Measurements from ENCODE around the gene THBS2.

Gene THBS2

GRCh38 chr6:169207482-169207881 is 46.2 kb downstream of the THBS2 start:
- no peak for TF ChIP-seq CTCF (conservative IDR thresholded peaks at IDR 0.05; ENCODE audit: low read length)
- TF ChIP-seq EZH2phosphoT487 (IDR thresholded peaks at IDR 0.05; ENCODE audit: borderline replicate concordance), result no peak
- Histone ChIP-seq H3K4me2 (ENCODE audit: low read depth, low read length, poor library complexity, severe bottlenecking) (no peak overlapping the region), H2AFZ (ENCODE audit: low read length) (no peak overlapping the region), H4K20me1 (ENCODE audit: insufficient read depth, low read length, poor library complexity, severe bottlenecking) (no peaks in the 10 kb centered on the region), H3F3A (ENCODE audit: low read depth) (no peaks in the 10 kb centered on the region), H3K9me2 (replicated peaks; ENCODE audit: low read depth, low read length) (no peaks in the 10 kb centered on the region), H3K36me3 (ENCODE audit: insufficient read depth, low read length) (no peaks in the 10 kb centered on the region), H3K9ac (ENCODE audit: low read depth, low read length, poor library complexity, severe bottlenecking) (no peak overlapping the region), H3K27me3 (ENCODE audit: insufficient read depth, low read length, poor library complexity, severe bottlenecking) (no peaks in the 10 kb centered on the region), H3K4me3 (ENCODE audit: low read length, poor library complexity, severe bottlenecking) (no peak overlapping the region), H3K4me1 (ENCODE audit: insufficient read depth, low read length, poor library complexity, severe bottlenecking) (no peaks in the 10 kb centered on the region), H3K79me2 (ENCODE audit: insufficient read depth, low read length) (no peaks in the 10 kb centered on the region), H3K9me3 (ENCODE audit: insufficient read depth, low read depth, low read length) (peaks cover 8% of the 10 kb centered on the region; the same call in 1 of the 2 replicates)

- Histone ChIP-seq H3K79me2 (ENCODE audit: insufficient read depth, low read length) (no peaks in the 10 kb centered on the region), H3K27me3 (ENCODE audit: insufficient read depth, low read length, poor library complexity, severe bottlenecking) (no peaks in the 10 kb centered on the region), H3K4me1 (ENCODE audit: insufficient read depth, low read length, poor library complexity, severe bottlenecking) (no peaks in the 10 kb centered on the region), H3K36me3 (ENCODE audit: insufficient read depth, low read length) (no peaks in the 10 kb centered on the region), H2AFZ (ENCODE audit: low read length) (no peak overlapping the region), H3K9me3 (ENCODE audit: insufficient read depth, low read depth, low read length) (peaks cover 8% of the 10 kb centered on the region; the same call in 1 of the 2 replicates), H3K4me3 (ENCODE audit: low read length, poor library complexity, severe bottlenecking) (no peak overlapping the region), H4K20me1 (ENCODE audit: insufficient read depth, low read length, poor library complexity, severe bottlenecking) (no peaks in the 10 kb centered on the region), H3K9ac (ENCODE audit: low read depth, low read length, poor library complexity, severe bottlenecking) (no peak overlapping the region), H3K9me2 (replicated peaks; ENCODE audit: low read depth, low read length) (no peaks in the 10 kb centered on the region), H3F3A (ENCODE audit: low read depth) (no peaks in the 10 kb centered on the region), H3K4me2 (ENCODE audit: low read depth, low read length, poor library complexity, severe bottlenecking) (no peak overlapping the region)
- no peak for TF ChIP-seq EZH2phosphoT487 (IDR thresholded peaks at IDR 0.05; ENCODE audit: borderline replicate concordance)
- no peak for TF ChIP-seq CTCF (conservative IDR thresholded peaks at IDR 0.05; ENCODE audit: low read length)
These were observed 48.2 kb downstream of the THBS2 start for GRCh38 chr6:169205176-169206160.

- Histone ChIP-seq H3K9ac (ENCODE audit: low read depth, low read length, poor library complexity, severe bottlenecking) (no peak overlapping the region), H3K4me2 (ENCODE audit: low read depth, low read length, poor library complexity, severe bottlenecking) (no peak overlapping the region), H3K4me3 (ENCODE audit: low read length, poor library complexity, severe bottlenecking) (no peak overlapping the region), H2AFZ (ENCODE audit: low read length) (no peak overlapping the region), H3K9me3 (ENCODE audit: insufficient read depth, low read depth, low read length) (peaks cover 8% of the 10 kb centered on the region; the same call in 1 of the 2 replicates), H3K36me3 (ENCODE audit: insufficient read depth, low read length) (no peaks in the 10 kb centered on the region), H3K27me3 (ENCODE audit: insufficient read depth, low read length, poor library complexity, severe bottlenecking) (no peaks in the 10 kb centered on the region), H4K20me1 (ENCODE audit: insufficient read depth, low read length, poor library complexity, severe bottlenecking) (no peaks in the 10 kb centered on the region), H3F3A (ENCODE audit: low read depth) (no peaks in the 10 kb centered on the region), H3K9me2 (replicated peaks; ENCODE audit: low read depth, low read length) (no peaks in the 10 kb centered on the region), H3K79me2 (ENCODE audit: insufficient read depth, low read length) (no peaks in the 10 kb centered on the region), H3K4me1 (ENCODE audit: insufficient read depth, low read length, poor library complexity, severe bottlenecking) (no peaks in the 10 kb centered on the region)
- TF ChIP-seq CTCF (conservative IDR thresholded peaks at IDR 0.05; ENCODE audit: low read length) (no peak), EZH2phosphoT487 (IDR thresholded peaks at IDR 0.05; ENCODE audit: borderline replicate concordance) (no peak)
These were observed 49.5 kb downstream of the THBS2 start for GRCh38 chr6:169204167-169204566.
